Stimulated activated CD8-positive, alpha-beta memory T cell treated with anti-CD3 and anti-CD28 coated beads, Interleukin-4, amount 100 ng/mL, for 1 hour (primary cell): ENCODE data around the gene SRRM2.

Experiments used
- DNase-seq, 2 donors: peaks; one replicate each; pipeline ENCODE4 v3.0.0-alpha.2; 2020; ENCODE audit warnings: low read depth in 2 of 2, low spot score in 1 of 2

Gene SRRM2

GRCh38 chr16:2752035-2752849 lies at the start of gene SRRM2:
Gene SRRM2, plus strand, starts transcription at chr16:2752638. Its CDS starts 3,727 bp downstream, at chr16:2756365.
- DNase-seq: peak; percentile 89 to 90

GRCh38 chr16:2702871-2703745 lies 49.3 kb upstream of the SRRM2 start:
- DNase-seq: no peak

DNA sequence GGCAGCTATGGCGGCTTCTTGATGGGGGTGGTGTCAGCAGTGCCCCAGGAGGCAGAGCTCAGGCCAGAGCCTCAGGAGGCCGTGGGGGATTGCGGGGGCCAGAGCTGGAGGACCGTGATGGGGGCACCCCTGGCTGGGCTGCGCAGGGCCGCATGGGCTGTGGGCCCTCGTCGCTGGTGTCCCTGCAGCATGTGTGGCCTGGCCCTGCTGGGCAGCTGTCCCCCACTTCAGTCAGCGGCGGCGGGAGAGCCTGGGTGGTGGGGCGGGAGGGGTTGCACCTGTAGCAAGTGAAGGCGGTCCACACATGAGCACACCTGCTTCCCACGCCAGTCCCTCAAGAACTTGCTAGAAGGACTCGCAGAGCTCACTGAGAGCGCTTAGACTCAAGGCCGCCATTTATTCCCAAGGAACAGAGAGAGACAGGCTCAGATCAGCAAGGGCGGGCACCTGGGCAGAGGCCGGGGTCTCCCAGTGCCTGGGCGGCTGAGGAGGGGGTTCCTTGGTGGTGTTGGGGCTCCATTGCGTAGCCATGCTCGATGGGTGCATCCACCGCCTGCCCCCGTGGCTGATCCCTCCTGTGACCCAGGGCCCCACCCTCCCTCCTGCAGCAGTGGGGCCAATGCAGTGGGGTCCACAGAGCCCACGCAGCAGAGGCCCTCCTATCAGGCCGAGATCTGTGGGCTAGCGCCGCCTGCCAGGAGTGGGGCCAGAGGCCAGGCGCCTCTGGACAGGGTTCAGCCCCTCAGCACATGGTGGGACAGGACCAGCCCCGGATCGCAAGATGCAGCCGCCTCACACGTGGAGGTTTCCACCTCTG lies 48.1 kb upstream of the SRRM2 start:
- DNase-seq: no peak

DNA sequence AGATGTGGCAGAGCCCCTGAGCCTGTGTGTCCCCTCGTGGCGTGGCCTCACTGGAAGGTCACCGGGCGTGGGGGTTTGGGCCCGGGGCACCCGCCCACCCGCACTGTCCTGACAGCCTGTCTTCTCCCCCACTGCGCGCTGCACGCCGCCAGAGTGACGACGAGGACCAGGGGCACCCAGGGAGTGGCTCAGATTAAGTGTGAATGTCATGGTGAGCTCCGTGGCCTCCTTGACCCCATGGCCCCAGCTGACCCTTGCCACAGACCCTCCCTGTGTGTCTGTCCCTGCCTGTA lies 47.5 kb upstream of the SRRM2 start:
- DNase-seq: no peak

DNA sequence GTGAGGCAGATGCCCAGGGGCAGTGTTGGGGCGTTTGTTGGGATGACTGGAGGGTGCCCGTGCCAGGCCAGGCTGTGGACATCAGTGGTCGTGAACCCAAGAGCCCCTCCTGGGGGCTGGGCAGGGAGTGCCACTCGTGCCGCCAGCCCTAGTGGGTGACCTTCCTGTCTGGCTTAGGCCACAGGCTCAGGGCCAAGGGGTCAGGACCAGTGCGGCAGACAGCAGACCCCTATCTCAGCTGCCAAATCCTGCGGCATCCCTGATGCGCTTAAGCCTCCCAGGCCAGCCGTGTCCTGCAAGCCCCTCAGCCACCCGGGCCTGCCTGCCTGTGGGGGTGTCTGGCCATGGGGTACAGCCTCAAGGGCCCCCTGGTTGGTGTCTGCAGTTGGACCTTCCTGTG lies 47.1 kb upstream of the SRRM2 start:
- DNase-seq: no peak

- DNase-seq: no peak
These were observed 46.4 kb upstream of the SRRM2 start for GRCh38 chr16:2706085-2706484.

- no peak for DNase-seq
These were observed 45.7 kb upstream of the SRRM2 start for GRCh38 chr16:2706611-2707311.

- DNase-seq: no peak
These were observed 44.8 kb upstream of the SRRM2 start for GRCh38 chr16:2707368-2708289.

- DNase-seq: no peak
These were observed 44.2 kb upstream of the SRRM2 start for GRCh38 chr16:2708290-2708639.

GRCh38 chr16:2708955-2709587 lies 43.4 kb upstream of the SRRM2 start:
- no peak for DNase-seq

GRCh38 chr16:2709588-2709984 lies 42.9 kb upstream of the SRRM2 start:
- no peak for DNase-seq

DNA sequence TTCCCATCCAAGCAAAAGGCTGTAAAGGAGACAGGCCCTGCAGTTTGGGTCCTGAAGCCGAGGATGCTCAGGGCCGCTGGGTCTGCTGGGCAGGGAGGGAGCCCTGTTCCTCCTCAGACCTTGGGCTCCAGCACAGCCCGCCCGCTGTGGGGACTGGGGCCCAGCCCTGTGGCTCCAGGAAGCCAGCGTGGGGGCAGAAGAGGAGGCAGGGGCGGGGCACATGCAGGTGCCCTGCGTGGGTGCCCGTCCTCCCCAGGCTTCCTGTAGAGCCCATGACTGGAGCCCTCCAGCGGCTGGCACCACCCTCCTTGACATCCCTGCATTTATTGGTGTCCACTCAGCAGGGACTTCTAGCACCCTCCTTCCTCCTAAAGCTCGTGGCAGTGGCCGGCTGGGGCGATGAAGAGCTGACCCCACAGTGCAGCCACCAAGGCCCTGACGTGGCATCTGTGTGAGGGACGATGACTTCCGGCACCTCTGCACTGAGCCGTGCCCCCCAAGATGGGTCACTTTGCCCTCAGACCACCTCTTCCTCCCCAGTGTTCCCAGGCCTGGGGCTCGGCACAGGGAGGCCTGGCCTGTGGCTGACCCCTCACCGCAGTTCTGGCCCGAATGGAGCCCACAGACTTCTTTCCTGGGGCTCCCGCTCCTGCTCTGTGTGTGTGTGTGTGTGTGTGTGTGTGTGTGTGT lies 42.3 kb upstream of the SRRM2 start:
- DNase-seq: no peak

- DNase-seq: no peak
These were observed 41.7 kb upstream of the SRRM2 start for GRCh38 chr16:2710711-2711231.

- no peak for DNase-seq
These were observed 40.9 kb upstream of the SRRM2 start for GRCh38 chr16:2711370-2712062.

DNA sequence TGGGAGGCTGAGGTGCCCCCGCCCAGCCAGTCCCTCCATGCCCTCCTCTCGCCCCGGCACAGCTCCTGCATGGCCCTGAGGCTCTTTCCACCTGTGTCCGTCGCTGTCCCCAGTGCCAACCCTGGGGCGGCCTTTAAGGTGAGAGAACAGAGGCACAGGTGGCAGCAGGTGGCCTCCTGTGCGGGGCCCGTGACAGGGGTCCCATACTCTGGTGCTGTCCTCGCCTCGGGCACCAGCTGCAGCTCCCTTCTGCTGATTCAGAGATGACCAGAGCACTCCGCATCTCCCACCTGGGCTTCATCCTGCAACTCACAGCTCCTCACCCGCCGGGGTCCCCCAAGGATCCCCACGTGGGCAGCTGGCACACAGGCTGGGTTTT lies 40.4 kb upstream of the SRRM2 start:
- DNase-seq: no peak

GRCh38 chr16:2712546-2712945 lies 39.9 kb upstream of the SRRM2 start:
- DNase-seq: no peak

- no peak for DNase-seq
These were observed 38.9 kb upstream of the SRRM2 start for GRCh38 chr16:2713523-2713922.
